ENCODE results near the gene CA6. TPM values are rescaled to one million over a fixed set of nuclear protein-coding genes. Genes with fewer than 3 reads are reported as not detected.

CA6 gene
- total RNA-seq, 1 experiment from 2014 or later, result 0.11 TPM

DNA sequence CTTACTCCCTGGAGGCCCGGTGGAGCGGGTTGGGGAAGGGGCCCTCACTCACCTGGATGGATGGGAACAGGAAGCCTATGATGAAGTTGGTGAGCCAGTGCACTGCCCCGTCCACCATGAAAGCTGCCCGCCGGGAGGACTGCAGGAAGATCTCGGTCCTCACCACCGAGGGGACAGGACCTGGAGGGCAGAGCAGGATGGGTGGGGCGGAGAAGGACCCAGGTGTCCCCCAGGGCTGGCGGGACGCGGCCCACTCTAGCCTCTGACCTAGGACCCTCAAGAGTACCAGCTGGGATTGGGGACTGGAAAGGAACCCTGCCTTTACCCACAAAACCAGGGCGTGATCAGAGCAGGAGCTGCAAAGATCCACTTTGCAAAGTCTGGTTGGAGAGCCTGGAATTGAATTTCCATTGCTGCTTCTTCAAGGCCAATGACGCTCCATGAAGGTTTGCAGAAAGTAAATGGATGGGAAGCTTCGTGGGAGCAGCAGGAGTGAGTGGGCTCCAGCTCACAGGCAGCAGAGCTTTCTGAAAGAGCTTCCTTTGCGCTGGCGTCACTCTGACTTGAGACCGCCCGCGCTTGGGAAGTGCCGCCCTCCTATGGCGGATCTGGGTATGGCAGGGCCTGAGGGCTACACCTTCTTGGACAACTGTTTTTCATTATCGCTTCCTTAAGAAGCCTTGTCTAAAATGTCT lies 59.2 kb downstream of the CA6 start:
- Mint-ChIP-seq H3K4me3 (no peak overlapping the region), H3K27me3 (ENCODE audit: low read depth) (no peaks in the 10 kb centered on the region), H3K36me3 (no peaks in the 10 kb centered on the region), H3K27ac (no peak overlapping the region), H3K9me3 (no peaks in the 10 kb centered on the region), H3K4me1 (peaks cover 9% of the 10 kb centered on the region)
- ChIA-PET POLR2A (interaction anchor here (0.6 to 1.1 kb wide), 3 partner anchors 79 to 99 kb away, joined by 3 read pairs; no protein-coding TSS in a partner anchor), CTCF (interaction anchor here (0.5 to 3.0 kb wide), 114 partner anchors 9 to 1025 kb away, joined by 3 to 88 read pairs (median 5); partner anchors contain the start of genes ENO1, GPR157 and H6PD)
- DNase-seq (ENCODE audit: low spot score) (peak; percentile 91), ATAC-seq (peak; percentile 66)
- TF ChIP-seq ZNF263 (CRISPR knock-in tag; IDR thresholded peaks at IDR 0.05; ENCODE audit: low read depth), result no peak
- no peak for TF ChIP-seq ATF1 (CRISPR knock-in tag; IDR thresholded peaks at IDR 0.05)
- TF ChIP-seq, protein P1, sequence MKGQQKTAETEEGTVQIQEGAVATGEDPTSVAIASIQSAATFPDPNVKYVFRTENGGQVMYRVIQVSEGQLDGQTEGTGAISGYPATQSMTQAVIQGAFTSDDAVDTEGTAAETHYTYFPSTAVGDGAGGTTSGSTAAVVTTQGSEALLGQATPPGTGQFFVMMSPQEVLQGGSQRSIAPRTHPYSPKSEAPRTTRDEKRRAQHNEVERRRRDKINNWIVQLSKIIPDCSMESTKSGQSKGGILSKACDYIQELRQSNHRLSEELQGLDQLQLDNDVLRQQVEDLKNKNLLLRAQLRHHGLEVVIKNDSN (CRISPR knock-in tag; IDR thresholded peaks at IDR 0.05), result no peak
- TF ChIP-seq, protein P2, sequence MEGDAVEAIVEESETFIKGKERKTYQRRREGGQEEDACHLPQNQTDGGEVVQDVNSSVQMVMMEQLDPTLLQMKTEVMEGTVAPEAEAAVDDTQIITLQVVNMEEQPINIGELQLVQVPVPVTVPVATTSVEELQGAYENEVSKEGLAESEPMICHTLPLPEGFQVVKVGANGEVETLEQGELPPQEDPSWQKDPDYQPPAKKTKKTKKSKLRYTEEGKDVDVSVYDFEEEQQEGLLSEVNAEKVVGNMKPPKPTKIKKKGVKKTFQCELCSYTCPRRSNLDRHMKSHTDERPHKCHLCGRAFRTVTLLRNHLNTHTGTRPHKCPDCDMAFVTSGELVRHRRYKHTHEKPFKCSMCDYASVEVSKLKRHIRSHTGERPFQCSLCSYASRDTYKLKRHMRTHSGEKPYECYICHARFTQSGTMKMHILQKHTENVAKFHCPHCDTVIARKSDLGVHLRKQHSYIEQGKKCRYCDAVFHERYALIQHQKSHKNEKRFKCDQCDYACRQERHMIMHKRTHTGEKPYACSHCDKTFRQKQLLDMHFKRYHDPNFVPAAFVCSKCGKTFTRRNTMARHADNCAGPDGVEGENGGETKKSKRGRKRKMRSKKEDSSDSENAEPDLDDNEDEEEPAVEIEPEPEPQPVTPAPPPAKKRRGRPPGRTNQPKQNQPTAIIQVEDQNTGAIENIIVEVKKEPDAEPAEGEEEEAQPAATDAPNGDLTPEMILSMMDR (IDR thresholded peaks at IDR 0.05), result peak; percentile 96

GRCh38 chr1:9005395-9005708 lies 59.7 kb downstream of the CA6 start:
- Mint-ChIP-seq H3K4me3 (no peak overlapping the region), H3K4me1 (peaks cover 7% of the 10 kb centered on the region), H3K9me3 (no peaks in the 10 kb centered on the region), H3K27ac (no peak overlapping the region), H3K27me3 (ENCODE audit: low read depth) (no peaks in the 10 kb centered on the region; the same call in 1 of the 2 replicates), H3K36me3 (no peaks in the 10 kb centered on the region)
- ATAC-seq (no peak), DNase-seq (ENCODE audit: low spot score) (no peak)
- ChIA-PET POLR2A (no interaction called here), CTCF (interaction anchor here (0.7 to 3.0 kb wide), 74 partner anchors 9 to 689 kb away, joined by 3 to 88 read pairs (median 7); partner anchors contain the start of genes ENO1, GPR157 and H6PD)
- TF ChIP-seq, protein P3, sequence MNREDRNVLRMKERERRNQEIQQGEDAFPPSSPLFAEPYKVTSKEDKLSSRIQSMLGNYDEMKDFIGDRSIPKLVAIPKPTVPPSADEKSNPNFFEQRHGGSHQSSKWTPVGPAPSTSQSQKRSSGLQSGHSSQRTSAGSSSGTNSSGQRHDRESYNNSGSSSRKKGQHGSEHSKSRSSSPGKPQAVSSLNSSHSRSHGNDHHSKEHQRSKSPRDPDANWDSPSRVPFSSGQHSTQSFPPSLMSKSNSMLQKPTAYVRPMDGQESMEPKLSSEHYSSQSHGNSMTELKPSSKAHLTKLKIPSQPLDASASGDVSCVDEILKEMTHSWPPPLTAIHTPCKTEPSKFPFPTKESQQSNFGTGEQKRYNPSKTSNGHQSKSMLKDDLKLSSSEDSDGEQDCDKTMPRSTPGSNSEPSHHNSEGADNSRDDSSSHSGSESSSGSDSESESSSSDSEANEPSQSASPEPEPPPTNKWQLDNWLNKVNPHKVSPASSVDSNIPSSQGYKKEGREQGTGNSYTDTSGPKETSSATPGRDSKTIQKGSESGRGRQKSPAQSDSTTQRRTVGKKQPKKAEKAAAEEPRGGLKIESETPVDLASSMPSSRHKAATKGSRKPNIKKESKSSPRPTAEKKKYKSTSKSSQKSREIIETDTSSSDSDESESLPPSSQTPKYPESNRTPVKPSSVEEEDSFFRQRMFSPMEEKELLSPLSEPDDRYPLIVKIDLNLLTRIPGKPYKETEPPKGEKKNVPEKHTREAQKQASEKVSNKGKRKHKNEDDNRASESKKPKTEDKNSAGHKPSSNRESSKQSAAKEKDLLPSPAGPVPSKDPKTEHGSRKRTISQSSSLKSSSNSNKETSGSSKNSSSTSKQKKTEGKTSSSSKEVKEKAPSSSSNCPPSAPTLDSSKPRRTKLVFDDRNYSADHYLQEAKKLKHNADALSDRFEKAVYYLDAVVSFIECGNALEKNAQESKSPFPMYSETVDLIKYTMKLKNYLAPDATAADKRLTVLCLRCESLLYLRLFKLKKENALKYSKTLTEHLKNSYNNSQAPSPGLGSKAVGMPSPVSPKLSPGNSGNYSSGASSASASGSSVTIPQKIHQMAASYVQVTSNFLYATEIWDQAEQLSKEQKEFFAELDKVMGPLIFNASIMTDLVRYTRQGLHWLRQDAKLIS (CRISPR knock-in tag; IDR thresholded peaks at IDR 0.05; ENCODE audit: borderline replicate concordance), result no peak
- TF ChIP-seq MYBL2 (CRISPR knock-in tag; IDR thresholded peaks at IDR 0.05) (no peak), NFYB (CRISPR knock-in tag; conservative IDR thresholded peaks at IDR 0.05; ENCODE audit: low read depth) (no peak), NFE2L1 (CRISPR knock-in tag; IDR thresholded peaks at IDR 0.05) (no peak), USF2 (CRISPR knock-in tag; IDR thresholded peaks at IDR 0.05) (no peak), JUN (CRISPR knock-in tag; IDR thresholded peaks at IDR 0.05) (no peak), TEAD1 (CRISPR knock-in tag; IDR thresholded peaks at IDR 0.05) (no peak), NR3C1 (CRISPR knock-in tag; conservative IDR thresholded peaks at IDR 0.05; ENCODE audit: low read depth) (no peak), CREB1 (CRISPR knock-in tag; IDR thresholded peaks at IDR 0.05) (no peak)
- TF ChIP-seq, protein P4, sequence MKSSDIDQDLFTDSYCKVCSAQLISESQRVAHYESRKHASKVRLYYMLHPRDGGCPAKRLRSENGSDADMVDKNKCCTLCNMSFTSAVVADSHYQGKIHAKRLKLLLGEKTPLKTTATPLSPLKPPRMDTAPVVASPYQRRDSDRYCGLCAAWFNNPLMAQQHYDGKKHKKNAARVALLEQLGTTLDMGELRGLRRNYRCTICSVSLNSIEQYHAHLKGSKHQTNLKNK (CRISPR knock-in tag; IDR thresholded peaks at IDR 0.05), result no peak
- TF ChIP-seq, protein P1 (CRISPR knock-in tag; IDR thresholded peaks at IDR 0.05), result no peak
- TF ChIP-seq, protein P5, sequence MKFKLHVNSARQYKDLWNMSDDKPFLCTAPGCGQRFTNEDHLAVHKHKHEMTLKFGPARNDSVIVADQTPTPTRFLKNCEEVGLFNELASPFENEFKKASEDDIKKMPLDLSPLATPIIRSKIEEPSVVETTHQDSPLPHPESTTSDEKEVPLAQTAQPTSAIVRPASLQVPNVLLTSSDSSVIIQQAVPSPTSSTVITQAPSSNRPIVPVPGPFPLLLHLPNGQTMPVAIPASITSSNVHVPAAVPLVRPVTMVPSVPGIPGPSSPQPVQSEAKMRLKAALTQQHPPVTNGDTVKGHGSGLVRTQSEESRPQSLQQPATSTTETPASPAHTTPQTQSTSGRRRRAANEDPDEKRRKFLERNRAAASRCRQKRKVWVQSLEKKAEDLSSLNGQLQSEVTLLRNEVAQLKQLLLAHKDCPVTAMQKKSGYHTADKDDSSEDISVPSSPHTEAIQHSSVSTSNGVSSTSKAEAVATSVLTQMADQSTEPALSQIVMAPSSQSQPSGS (CRISPR knock-in tag; IDR thresholded peaks at IDR 0.05; ENCODE audit: borderline replicate concordance, low read depth), result no peak

Measured in WTC11 (cell line).